HEK293 (cell line): ENCODE data around the gene CSKMT.

Experiments
- CTCF ChIP-seq: fragments of 450-650 bp; formaldehyde crosslinking; IDR thresholded peaks from 2 replicates; pipeline ENCODE4 v1.5.1; 2016; ENCODE audit warnings: missing biosample characterization, missing genetic modification characterization
- GLIS1 ChIP-seq: fragments of 450-650 bp; formaldehyde crosslinking; IDR thresholded peaks from 2 replicates; pipeline ENCODE4 v1.5.1; 2016; ENCODE audit warnings: missing biosample characterization, missing genetic modification characterization
- KLF17 ChIP-seq: fragments of 450-650 bp; formaldehyde crosslinking; IDR thresholded peaks from 2 replicates; pipeline ENCODE4 v1.5.1; 2016; ENCODE audit warnings: missing biosample characterization, missing genetic modification characterization
- MEIS1 ChIP-seq: sonication (generic); formaldehyde crosslinking; IDR thresholded peaks from 2 replicates; pipeline ENCODE4 v1.8.1; 2022; ENCODE audit warnings: missing genetic modification reagents, mild to moderate bottlenecking, borderline replicate concordance
- PRDM6 ChIP-seq: fragments of 450-650 bp; formaldehyde crosslinking; IDR thresholded peaks from 2 replicates; pipeline ENCODE4 v1.5.1; 2017; ENCODE audit warnings: missing biosample characterization, missing genetic modification characterization
- RBAK ChIP-seq: fragments of 450-650 bp; formaldehyde crosslinking; IDR thresholded peaks from 2 replicates; pipeline ENCODE4 v1.5.1; 2016; ENCODE audit warnings: missing biosample characterization, missing genetic modification characterization
- TCF7L2 ChIP-seq: IDR thresholded peaks from 2 replicates; pipeline ENCODE4 v1.6.1; 2011; ENCODE audit warnings: low read depth, mild to moderate bottlenecking, inconsistent platforms, low read length, moderate library complexity, borderline replicate concordance
- ZBTB44 ChIP-seq: fragments of 450-650 bp; IDR thresholded peaks from 2 replicates; pipeline ENCODE4 v1.5.1; 2018; ENCODE audit warnings: missing biosample characterization, mild to moderate bottlenecking, missing genetic modification characterization
- ZBTB48 ChIP-seq: fragments of 450-650 bp; formaldehyde crosslinking; IDR thresholded peaks from 2 replicates; pipeline ENCODE4 v1.5.1; 2016; ENCODE audit warnings: missing biosample characterization, missing genetic modification characterization
- ZFP37 ChIP-seq: fragments of 450-650 bp; formaldehyde crosslinking; IDR thresholded peaks from 2 replicates; pipeline ENCODE4 v1.5.1; 2016; ENCODE audit warnings: missing biosample characterization, missing genetic modification characterization
- ZFP69B ChIP-seq: fragments of 450-650 bp; formaldehyde crosslinking; IDR thresholded peaks from 2 replicates; pipeline ENCODE4 v1.5.1; 2016; ENCODE audit warnings: missing biosample characterization, missing genetic modification characterization
- ZNF133 ChIP-seq: fragments of 450-650 bp; formaldehyde crosslinking; IDR thresholded peaks from 2 replicates; pipeline ENCODE4 v1.5.1; 2016; ENCODE audit warnings: missing biosample characterization, missing genetic modification characterization
- ZNF157 ChIP-seq: fragments of 450-650 bp; formaldehyde crosslinking; IDR thresholded peaks from 2 replicates; pipeline ENCODE4 v1.5.1; 2016; ENCODE audit warnings: missing biosample characterization, missing genetic modification characterization
- ZNF214 ChIP-seq: fragments of 450-650 bp; formaldehyde crosslinking; IDR thresholded peaks from 2 replicates; pipeline ENCODE4 v1.5.1; 2017; ENCODE audit warnings: missing biosample characterization, mild to moderate bottlenecking, missing genetic modification characterization, borderline replicate concordance
- ZNF24 ChIP-seq: fragments of 450-650 bp; formaldehyde crosslinking; IDR thresholded peaks from 2 replicates; pipeline ENCODE4 v1.5.1; 2016; ENCODE audit warnings: missing biosample characterization, missing genetic modification characterization
- ZNF37A ChIP-seq: fragments of 450-650 bp; IDR thresholded peaks from 2 replicates; pipeline ENCODE4 v1.5.1; 2018; ENCODE audit warnings: missing biosample characterization, missing genetic modification characterization
- ZNF449 ChIP-seq: fragments of 450-650 bp; formaldehyde crosslinking; IDR thresholded peaks from 2 replicates; pipeline ENCODE4 v1.5.1; 2017; ENCODE audit warnings: missing biosample characterization, mild to moderate bottlenecking, missing genetic modification characterization, moderate library complexity
- ZNF48 ChIP-seq: fragments of 450-650 bp; formaldehyde crosslinking; IDR thresholded peaks from 2 replicates; pipeline ENCODE4 v1.5.1; 2016; ENCODE audit warnings: missing biosample characterization, missing genetic modification characterization
- ZNF501 ChIP-seq: fragments of 450-650 bp; formaldehyde crosslinking; IDR thresholded peaks from 2 replicates; pipeline ENCODE4 v1.5.1; 2016; ENCODE audit warnings: missing biosample characterization, missing genetic modification characterization
- ZNF549 ChIP-seq: fragments of 450-650 bp; IDR thresholded peaks from 2 replicates; pipeline ENCODE4 v1.5.1; 2018; ENCODE audit warnings: missing biosample characterization, missing genetic modification characterization, mild to moderate bottlenecking, inconsistent platforms, moderate library complexity
- ZNF561 ChIP-seq: fragments of 450-650 bp; IDR thresholded peaks from 2 replicates; pipeline ENCODE4 v1.5.1; 2018; ENCODE audit warnings: missing biosample characterization, missing genetic modification characterization, borderline replicate concordance
- ZNF596 ChIP-seq: fragments of 450-650 bp; IDR thresholded peaks from 2 replicates; pipeline ENCODE4 v1.5.0; 2018; ENCODE audit warnings: missing biosample characterization, mild to moderate bottlenecking, missing genetic modification characterization, moderate library complexity
- ZNF654 ChIP-seq: fragments of 450-650 bp; formaldehyde crosslinking; IDR thresholded peaks from 2 replicates; pipeline ENCODE4 v1.5.1; 2016; ENCODE audit warnings: low read depth, missing biosample characterization, missing genetic modification characterization
- ZNF677 ChIP-seq: fragments of 450-650 bp; IDR thresholded peaks from 2 replicates; pipeline ENCODE4 v1.5.0; 2018; ENCODE audit warnings: missing biosample characterization, mild to moderate bottlenecking, missing genetic modification characterization, moderate library complexity
- ZNF768 ChIP-seq: fragments of 450-650 bp; formaldehyde crosslinking; IDR thresholded peaks from 2 replicates; pipeline ENCODE4 v1.5.1; 2018; ENCODE audit warnings: missing biosample characterization, mild to moderate bottlenecking, missing genetic modification characterization
- ZNF776 ChIP-seq: fragments of 450-650 bp; formaldehyde crosslinking; IDR thresholded peaks from 2 replicates; pipeline ENCODE4 v1.5.0; 2017; ENCODE audit warnings: missing biosample characterization, missing genetic modification characterization, borderline replicate concordance
- ZSCAN16 ChIP-seq: fragments of 450-650 bp; formaldehyde crosslinking; IDR thresholded peaks from 2 replicates; pipeline ENCODE4 v1.5.1; 2016; ENCODE audit warnings: missing biosample characterization, missing genetic modification characterization
- ZSCAN18 ChIP-seq: fragments of 450-650 bp; formaldehyde crosslinking; IDR thresholded peaks from 2 replicates; pipeline ENCODE4 v1.5.1; 2016; ENCODE audit warnings: missing biosample characterization, missing genetic modification characterization
- ZSCAN4 ChIP-seq: fragments of 450-650 bp; formaldehyde crosslinking; IDR thresholded peaks from 2 replicates; pipeline ENCODE4 v1.5.1; 2017; ENCODE audit warnings: missing biosample characterization, missing genetic modification characterization

The CSKMT gene

GRCh38 chr11:62621567-62622470 lies 43.3 kb upstream of the CSKMT start, which contains the start of gene B3GAT3 (continued):
- TF ChIP-seq ZBTB48 (tag by site-specific recombination) (no peak), ZNF157 (tag by site-specific recombination) (no peak), ZNF449 (tag by site-specific recombination) (no peak), ZNF654 (tag by site-specific recombination) (no peak), ZNF37A (tag by site-specific recombination) (no peak), TCF7L2 (no peak), ZNF24 (no peak), ZFP37 (no peak; the same call in 1 of the 2 replicates), ZSCAN16 (tag by site-specific recombination) (no peak), ZNF768 (no peak), ZSCAN4 (no peak), CTCF (peak; percentile 5; the same call in 1 of the 2 replicates), MEIS1 (CRISPR knock-in tag) (no peak), ZNF549 (no peak), ZNF776 (tag by site-specific recombination) (no peak), RBAK (tag by site-specific recombination) (no peak), ZFP69B (tag by site-specific recombination) (0 out of 2 replicates have a peak, but pooled peaks have one; percentile 28), ZNF501 (tag by site-specific recombination) (0 out of 2 replicates have a peak, but pooled peaks have one; percentile 16), ZNF677 (tag by site-specific recombination) (no peak), ZBTB44 (tag by site-specific recombination) (no peak), ZNF561 (tag by site-specific recombination) (peak; percentile 74; the same call in 1 of the 2 replicates), ZNF48 (tag by site-specific recombination) (no peak), KLF17 (tag by site-specific recombination) (0 out of 2 replicates have a peak, but pooled peaks have one; percentile 43), ZSCAN18 (tag by site-specific recombination) (no peak), ZNF133 (no peak), ZNF596 (tag by site-specific recombination) (no peak), ZNF214 (tag by site-specific recombination) (no peak), PRDM6 (tag by site-specific recombination) (no peak), GLIS1 (peak; percentile 49)
